MM.1S (cell line): ENCODE measurements around the gene CDK8.

Source experiments
- CTCF ChIP-seq: fragments of 300-600 bp; sonication (generic); IDR thresholded peaks from 2 replicates; pipeline ENCODE4 v1.5.1; 2016; ENCODE audit warnings: antibody characterized with exemption, low read length, mixed read lengths
- EZH2 ChIP-seq: fragments of 300-600 bp; sonication (generic); optimal IDR thresholded peaks from 2 replicates; pipeline ENCODE3; 2017; ENCODE audit warnings: low read depth, mild to moderate bottlenecking, antibody characterized with exemption, low read length, mixed read lengths
- EZH2phosphoT487 ChIP-seq: fragments of 300-600 bp; sonication (generic); IDR thresholded peaks from 2 replicates; pipeline ENCODE4 v1.6.1; 2018; ENCODE audit warnings: antibody characterized with exemption, low read length

GRCh38 chr13:26299168-26299750 lies 45.3 kb downstream of the CDK8 start:
- TF ChIP-seq CTCF (no peak), EZH2phosphoT487 (no peak), EZH2 (no peak)
